Upper lobe of left lung (tissue), 4 donors: ENCODE results near the gene METTL23.

Source experiments
- CTCF ChIP-seq, 6 experiments: fragments of 450-650 bp in 4 of 6; fragments of 200-600 bp in 2 of 6; sonication (generic) in 2 of 6; IDR thresholded peaks; one replicate each; pipeline ENCODE4 v1.5.1; 2016 to 2019; ENCODE audit warnings: antibody characterized with exemption in 6 of 6
- EP300 ChIP-seq, 4 donors: sonication (generic); formaldehyde crosslinking; IDR thresholded peaks; one replicate each; pipeline ENCODE4 v1.5.1; 2017; ENCODE audit warnings: antibody characterized with exemption in 4 of 4, control low read depth in 2 of 4

- TF ChIP-seq CTCF (IDR thresholded peaks at IDR 0.05) (no peak), EP300 (IDR thresholded peaks at IDR 0.05) (no peak)
These were observed 40.8 kb upstream of the METTL23 start for GRCh38 chr17:76685846-76686245.
